ENCODE data around the gene RAB6B.

RAB6B gene

DNA sequence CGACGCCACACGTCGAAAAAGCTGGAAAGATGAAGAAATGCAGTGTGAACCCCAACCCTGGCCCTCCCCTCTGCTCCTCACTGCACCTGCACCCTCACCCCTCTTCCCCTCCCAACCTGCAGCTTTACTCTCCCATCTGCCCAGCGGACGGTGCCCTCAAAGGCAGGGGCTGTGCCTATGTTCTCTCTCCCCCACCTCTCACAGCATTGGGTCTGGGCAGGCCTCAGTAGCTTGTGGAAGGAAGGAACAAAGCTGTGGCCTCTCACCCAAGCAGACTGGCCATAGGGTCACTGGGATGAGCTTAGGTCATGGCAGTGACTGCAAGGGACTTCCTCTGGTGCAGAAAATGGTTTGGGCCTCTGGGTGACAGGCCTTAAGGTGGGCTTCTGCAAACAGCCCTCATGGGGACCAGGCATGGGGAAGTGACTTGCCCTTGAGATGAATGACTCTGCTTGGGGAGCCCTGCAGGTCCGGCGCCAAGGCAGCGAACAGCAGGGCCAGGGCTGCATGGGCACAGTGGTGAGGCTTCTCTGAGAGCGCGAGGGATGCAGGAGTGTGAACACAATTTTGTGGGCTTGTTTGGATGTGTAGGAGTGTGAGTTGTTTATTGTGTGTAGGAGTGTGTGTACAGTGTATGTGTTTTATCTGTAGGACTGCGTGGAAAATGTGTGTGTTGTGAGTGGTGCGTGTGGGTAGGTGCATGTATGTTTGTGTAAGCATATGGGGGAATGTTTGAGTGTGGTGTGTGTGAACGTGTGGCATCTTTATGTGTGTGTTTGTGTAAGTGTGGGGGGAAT lies 60.9 kb downstream of the RAB6B start:
- no peak for DNase-seq

DNA sequence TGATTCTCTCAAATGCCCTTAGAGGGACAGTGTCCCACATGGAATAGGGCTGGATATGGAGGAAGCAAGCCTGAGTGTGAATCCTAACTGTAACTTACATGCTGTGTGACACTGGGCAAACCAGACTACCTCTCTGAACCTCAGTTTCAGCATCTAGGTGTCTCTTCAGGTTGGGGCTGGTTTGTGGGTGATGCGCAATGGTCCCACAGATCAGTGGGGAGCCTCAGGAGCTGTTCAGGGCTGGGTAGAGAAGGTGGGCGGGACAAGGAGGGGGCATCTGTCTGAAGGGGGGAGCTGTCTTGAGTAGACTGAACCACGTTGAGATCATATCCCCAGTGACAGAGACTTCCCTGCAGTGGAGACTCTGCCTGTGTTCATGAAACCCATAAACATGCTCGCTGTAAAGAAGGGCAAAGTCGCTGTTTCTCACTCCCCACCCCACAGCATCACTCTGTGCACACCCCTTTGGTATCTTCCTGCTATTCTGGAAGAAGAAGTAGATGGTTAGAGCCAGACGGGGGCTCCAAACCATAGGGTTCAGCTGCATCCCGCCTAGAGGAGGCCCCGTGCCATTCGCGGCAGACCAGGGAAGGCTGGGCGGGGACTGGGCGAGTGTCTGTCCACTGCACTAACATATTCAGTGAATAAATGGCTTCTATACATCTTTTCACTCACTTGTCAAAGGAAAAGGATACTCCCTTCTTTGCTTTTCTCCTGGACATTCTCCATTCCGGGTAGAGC lies 61.6 kb downstream of the RAB6B start:
- no peak for DNase-seq

DNA sequence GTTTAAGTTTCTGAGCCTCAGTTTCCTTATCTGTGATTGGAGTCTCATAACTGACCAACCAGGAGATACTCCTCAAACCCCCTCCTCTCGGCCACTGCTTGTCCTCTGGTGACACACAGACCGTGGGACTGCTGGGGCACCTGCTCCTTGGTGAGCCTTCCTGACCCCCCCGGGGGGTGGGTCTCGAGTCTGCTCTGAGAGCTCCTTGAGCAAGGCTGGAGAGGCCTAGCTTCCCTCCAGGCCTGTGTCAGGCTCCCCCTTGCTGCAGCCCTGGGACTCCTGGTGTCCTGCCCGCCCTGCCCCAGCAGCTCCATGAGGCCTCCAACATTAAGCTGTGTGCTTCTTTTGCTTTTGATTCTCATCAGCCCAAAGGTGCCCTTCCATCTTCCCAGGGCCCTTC lies 62.4 kb downstream of the RAB6B start:
- no peak for DNase-seq

DNA sequence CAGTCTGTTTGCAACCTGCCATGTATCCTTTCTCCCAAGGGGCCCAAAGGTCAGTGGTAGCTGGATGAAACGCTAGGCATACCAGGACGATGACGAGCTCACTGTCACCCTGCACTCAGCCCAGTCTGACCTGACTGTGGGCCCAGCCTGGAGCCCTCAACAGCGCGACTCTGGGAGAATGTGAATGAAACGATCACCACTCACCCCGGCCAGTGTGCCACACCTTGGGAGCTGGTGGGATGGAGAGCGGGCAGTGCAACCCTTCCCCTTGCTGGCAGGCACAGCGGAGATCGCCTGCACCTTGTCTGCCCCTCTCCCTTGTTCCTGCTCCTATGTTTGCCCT lies 62.9 kb downstream of the RAB6B start:
- no peak for DNase-seq

DNA sequence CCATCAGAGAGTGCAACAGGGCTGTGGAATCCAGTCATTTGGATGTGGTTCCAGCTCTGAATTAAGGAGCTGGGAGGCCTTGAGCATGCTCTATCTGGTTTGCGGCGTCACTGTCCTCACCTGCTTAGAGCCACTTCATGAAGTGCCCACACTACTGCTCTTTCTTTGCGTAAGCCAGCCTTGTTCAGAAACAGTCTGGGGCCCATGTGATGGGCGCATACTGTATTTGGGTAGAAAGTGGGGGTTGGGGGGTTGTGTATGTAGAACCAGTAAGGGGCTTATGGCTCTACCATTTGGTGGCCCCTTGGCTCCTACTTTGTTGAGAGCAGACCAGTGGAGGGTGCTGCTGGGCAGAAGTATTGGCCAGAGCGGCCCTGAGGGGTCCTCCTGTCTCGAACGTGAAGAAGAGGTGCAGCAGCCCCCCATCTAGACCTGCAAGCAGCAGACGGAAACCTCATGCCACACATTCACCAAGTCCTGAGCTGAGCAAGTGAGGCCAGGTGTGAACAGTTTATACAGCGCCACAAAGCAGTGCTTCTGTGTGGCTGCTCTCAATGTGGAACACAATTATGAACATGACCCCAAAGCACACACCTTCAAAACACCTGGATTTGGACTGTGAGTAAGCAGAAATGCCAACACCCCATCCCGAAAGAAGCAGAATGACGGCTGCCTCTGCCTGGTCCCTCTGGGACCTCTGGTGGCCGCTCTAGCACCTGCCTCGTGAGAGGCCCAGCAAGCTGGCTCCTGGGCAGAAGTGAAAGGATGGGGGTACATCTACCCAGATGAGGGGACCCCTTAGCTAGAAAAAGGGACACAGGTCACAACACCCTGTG lies 63.5 kb downstream of the RAB6B start:
- DNase-seq = no peak

DNA sequence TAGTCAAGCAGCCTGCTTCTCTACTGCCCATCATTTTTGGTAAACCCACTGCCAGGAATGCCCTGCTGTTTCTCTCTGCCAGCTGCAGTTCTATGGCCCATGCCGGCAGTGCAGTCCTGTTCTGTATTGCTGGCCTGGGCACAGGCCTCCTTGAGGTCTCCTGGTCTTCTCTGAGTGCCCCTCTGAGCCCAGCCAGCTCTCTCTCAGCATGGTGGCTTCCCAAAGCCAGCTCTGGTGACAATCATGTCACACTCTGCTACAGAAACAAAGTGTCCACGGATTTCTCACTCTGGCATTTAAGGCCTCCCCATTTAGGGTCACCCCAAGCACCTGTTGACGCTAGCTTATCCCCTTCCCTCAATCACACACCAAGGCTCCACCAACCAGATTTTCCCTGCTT lies 65.6 kb downstream of the RAB6B start:
- no peak for DNase-seq

DNA sequence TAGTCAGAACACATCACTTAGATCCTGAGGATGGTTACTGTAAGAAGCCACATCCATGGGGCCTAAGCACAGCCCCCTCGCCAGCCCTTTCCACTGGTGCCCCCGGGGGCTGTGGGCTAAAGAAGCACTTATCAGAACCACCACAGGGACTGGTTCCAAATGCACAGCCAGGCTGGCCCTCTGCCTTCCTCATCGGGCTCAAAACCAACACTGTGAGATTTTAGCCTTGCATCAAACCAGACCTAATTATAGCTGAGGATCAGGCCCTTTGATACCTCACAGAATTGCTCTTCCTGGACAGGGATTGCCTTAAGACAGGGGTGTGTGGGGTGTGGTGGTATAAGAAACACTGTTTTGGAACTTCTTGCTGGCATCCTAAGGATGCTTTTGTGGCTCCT lies 66.4 kb downstream of the RAB6B start:
- DNase-seq = no peak

DNA sequence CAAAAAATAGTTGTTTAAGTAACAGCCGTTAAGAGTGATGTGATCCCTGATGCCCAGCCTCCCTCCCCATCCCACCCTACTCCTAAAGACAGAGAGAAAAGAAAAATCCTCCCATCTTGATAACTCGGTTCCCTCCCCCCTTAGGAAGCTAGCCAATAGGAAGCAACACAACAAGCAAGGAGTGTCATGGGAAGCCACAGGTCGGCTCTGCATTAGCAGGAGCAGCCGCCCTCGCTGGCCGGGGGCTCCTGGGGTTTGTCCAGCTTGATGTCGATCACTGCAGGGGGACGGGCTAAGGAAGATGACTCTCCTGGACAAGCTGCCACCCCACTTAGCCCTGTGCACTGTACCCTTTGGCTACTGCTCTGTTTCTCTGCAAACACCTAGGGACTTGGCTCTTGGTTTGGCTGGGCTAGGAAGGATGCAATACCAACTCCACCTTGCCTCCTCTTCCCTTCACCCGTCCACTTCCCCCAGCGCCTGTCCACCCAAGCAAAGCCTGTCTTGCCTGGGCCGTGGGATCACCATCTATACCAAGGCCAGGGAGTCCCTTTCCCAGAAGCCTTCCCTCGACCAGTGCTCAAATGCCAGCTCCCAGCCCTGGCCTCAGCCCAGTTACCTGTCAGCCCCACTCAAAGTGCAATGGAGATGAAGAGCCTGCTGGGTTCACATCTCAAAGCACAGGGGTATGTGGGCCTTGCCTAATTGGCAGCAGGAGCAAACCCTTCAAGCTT lies 66.9 kb downstream of the RAB6B start:
- DNase-seq = no peak

DNA sequence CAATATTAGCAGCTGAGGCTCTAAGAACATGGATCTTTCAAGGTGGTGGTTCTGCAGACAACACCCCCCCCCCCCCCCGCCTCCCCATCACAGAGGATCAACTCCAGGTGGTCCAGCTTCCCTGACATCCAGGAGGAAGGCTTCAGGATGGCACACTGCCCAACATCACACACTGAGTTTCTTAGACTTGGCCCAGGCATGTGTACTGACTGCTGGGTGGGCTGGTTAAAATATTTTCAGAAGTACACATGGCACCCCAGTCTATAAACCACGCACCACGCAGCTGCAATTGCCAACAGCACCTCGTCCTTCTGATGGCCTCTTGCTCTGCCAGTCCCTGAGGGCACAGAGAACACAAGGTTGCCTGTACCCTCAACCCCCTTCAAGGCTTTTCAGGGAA lies 68.0 kb downstream of the RAB6B start:
- DNase-seq = no peak

DNA sequence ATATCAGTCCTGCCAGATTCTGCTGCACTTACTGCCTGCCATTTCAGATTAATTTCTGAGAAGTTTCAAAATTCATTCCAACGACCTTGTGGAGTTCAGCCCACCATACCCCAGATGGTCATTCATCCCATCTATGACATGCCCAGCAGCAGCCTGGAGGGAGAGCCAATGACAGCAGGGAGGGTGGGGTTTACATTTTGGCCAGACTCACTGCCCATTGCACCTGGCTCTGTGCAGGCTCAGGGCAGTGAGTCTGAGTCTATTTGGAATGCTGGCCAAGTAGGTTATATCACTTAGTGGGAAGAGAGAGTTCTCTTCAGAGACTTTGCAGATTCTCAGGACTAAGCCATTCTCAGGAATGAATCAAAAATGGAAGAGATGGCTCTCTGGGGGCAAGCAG lies 68.5 kb downstream of the RAB6B start:
- no peak for DNase-seq

DNA sequence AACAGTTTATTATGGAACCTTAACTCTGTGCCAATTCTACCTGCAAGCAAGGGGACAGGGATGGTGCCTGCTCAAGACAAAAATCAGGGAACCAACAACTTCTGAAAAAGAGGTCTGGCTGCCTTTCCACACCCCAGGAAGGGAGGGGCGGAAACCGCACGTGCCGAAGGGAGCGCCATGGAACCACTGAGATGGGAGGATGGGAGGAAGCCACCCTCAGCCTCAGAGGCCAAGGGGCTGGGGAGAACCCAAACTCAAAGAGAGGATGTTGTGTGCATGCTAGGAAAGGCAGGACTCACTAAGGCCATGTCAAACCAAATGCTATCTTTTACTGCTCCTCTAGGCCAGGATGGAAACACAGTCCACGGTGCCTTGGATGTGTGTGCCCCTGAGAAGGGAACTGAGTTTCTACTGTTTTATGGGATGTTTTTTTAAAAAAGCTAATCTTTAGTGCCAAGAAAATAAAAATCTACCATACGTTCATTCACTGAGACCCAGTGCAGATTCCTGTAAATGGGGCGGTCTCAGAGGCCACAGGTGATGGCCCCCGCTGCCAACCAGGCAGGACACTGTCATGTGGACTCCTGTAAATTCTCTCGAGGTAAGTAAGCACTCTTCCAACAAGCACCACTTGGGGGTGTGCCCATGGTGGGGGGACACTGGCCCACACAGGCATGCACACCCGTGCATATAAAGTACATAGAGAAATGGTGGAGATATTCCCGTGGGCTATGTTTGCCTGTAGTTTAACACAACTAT lies 69.5 kb downstream of the RAB6B start:
- no peak for DNase-seq

DNA sequence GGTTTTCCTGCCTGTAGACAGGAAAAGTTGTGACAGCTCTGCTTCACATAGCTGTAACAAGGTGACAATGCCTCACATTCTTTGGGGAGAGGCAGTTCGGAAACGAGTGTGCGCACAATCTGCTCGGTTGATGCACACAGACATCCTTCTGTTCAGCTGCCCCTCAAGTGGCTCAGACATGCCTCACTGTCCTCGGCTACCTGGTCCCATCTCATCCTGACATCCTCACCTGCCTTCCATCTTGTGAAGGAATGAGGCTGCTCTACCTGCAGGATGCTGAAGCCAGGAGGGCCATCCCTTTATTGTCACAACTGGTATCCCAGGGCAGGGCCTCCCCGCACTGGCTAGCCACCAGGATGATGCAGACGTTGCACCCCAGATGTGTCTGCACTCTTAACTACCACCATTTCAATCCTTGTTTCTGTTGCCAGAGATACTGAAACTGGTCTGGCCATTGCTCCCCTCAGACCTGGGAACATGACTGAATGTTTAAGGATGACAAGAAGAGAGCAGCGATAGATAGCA lies 70.7 kb downstream of the RAB6B start:
- DNase-seq = no peak

DNA sequence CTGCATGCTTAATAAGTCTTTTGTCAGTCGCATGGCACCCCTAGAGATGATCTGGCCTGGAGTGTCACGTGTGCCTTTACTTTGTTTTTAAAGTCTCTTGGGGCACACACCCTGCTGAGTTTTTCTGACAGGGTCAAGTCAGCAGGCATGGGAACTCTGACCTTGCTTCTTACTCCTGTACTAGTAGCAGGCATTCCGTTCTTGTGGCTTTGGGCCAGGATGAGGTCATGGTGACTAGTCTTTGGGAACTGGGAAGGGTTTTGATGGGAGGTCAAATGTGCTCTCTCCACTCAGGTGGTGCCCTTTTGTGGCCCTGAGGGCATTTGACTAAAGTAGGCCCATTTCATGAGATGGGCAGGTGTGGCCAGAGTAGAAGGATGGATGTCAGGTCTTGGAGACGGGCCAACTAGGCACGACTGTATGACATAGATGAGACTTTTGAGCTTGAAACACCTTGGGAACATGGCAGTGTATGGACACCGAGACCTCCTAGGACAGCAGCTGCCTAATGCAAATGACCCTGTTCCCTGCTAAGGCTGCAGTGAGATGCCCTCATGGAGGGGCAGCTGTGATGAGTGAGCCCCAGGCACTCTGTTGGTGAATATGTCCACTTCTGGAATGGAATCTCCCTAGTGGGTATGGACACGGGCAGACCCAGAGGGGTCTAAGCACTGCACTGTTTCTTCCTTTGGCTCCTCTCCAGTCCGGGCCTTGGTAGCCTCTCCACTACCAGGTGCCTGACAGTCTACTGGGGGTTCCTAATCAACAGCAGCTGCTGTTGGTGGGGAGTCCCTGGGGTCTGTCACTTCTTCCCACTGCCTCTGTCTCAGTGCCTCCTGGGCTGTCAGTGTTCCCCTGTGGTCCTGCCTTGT lies 73.7 kb downstream of the RAB6B start:
- no peak for DNase-seq

DNA sequence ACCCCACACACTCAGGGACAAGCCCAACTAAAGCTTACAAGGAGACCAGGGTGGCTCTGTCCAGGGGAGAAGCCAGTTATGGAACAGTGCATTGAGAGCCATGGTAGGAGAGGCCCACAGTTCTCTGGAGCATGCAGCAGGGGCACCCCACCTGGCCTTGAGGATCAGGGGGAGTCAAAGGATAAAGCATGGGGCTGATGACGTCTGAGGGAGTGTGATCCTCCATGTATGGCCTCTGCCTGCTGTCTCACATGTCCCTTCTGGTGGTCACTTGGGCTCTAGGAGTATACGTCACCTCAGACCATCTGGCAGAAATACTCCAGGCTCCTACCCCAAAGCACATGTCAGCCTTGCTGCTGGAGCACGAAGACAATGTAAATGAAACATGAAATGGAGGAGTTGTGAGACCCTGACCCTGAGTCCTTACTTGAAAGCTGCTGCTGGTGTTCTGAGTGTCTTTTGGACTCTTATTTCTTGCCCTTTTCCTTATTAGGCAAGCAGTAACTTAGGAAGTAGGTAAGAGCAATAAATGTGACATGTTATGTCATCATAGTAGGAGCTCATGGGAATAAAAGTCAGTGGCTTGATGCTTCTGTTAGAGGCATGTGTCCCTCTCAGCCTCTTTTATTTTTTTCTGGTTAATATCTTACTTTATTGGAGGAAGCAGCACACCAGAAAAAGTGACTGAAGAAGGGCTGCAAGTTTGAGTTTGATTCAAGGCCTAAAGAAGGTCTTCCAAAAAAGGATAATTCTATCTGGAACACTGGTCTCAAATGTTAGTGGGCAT lies 74.6 kb downstream of the RAB6B start:
- no peak for DNase-seq

DNA sequence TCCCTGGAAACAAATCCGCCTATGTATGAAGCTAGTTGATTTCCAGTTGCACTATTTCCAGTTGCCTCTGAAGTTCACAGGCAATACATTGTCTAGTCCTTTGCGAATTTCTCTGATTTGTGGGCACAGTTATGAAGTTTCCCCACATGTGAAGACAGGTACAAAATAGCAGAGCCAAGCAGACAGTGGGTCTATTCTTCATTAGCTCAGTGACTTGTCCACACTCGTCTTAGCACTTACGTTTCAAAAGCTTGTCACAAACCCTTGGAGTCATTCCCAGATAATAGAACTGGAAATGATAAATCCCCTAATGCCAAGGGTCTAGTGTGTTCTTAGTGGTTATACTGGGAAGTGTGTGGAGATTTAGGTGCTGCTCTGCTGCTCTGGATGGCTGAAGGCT lies 75.6 kb downstream of the RAB6B start:
- no peak for DNase-seq

DNA sequence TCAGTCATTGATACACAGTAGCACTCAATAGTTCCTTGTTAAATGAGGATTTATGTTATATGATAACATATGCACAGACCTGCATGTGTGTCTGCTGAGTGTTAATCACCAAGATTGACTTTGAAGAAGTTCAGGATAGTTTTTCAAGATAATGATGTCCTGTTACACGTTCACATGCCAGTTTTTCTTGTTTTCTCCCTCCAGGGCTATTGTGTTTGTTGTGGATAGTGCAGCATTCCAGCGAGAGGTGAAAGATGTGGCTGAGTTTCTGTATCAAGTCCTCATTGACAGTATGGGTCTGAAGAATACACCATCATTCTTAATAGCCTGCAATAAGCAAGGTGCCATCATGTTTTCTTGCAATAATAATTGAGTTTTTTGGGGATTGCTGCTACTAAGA lies 80.3 kb downstream of the RAB6B start:
- DNase-seq = no peak

DNA sequence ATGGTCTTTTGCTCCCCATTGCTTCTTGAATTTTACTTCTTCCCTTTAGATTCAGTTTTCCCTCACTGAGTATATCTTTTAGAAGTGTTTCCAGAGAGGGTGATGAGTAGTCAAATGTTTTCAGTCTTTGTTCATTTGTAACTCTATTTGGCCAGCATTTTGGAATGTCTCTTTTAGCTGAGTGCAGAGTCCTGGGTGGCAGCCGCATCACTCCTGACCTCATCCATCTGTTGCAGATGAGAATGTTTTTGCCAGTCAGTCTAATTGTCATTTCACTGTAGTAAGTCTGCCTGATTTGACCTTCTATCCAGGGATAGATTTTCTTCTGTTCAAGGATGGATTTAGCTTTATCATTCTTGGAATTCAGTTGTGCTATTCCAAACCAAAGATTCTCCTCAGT lies 82.8 kb downstream of the RAB6B start:
- no peak for DNase-seq

DNA sequence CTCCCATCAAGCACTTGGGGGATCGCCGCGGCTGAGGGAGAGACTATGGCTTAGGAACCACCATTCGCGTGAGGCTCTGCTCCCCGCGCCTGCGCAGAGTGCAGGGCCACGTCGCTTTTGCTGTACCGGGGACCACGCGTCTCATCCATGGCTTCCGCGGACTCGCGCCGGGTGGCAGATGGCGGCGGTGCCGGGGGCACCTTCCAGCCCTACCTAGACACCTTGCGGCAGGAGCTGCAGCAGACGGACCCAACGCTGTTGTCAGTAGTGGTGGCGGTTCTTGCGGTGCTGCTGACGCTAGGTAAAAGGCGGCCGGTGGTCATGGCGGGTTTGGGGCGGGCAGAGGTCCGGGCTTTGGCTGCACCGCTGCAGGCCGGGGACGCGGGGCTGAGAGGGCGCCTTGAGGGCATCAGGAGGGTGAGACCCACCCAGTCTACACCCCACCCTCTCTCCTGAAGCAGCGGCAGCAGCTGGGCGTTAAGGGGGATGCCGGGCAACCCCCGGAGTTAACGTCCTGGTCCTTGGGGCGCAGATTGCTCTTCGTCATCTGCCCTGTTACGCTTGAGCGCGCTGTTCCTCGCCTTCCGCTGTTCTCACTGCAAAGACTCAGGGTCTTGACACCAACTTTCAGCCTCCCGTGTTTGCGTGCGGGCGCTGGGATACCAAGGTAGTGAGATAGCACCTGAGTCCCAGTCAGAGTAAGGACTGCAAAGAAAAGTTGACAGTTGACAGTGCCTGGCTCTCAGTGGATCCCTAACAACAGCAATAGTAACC lies 89.8 kb downstream of the RAB6B start, which contains the start of gene SRPRB:
Gene SRPRB, plus strand, starts transcription at position 114 of the 774 bp plus-strand sequence. Its CDS starts 34 bp downstream, at position 148.
- peak; percentile 67 for DNase-seq

DNA sequence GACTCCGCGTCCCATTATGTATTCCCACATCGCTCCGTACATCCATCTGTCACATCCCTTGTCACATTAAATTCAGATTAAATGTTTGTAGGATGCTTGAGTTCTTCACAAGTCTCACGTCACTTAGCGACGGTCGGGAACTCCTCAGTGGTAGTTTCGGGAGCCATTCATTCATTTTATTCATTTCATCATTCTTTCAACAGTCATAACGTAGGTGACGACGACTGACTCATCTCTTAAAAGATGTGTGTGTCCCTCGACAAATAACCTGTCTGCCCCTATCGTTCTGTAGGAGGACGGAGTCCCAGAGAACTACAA lies 90.3 kb downstream of the RAB6B start:
- DNase-seq = no peak

Measured in NCI-H510A (cell line).